Spleen (tissue), 11 donors: ENCODE measurements around the gene SEC61A2. TPM values are rescaled to one million over a fixed set of nuclear protein-coding genes. Genes with fewer than 3 reads are reported as not detected.
A peak's percentile ranks its signal among the peaks of the same experiment; 100 is the strongest.

Source experiments
- DNase-seq: peaks from one replicate; pipeline ENCODE4 v3.0.0-alpha.2; 2020
- H3K27ac ChIP-seq, 8 donors: fragments of 200-600 bp; sonication (generic) in 7 of 8; 1 replicate in 4 of 8; 2 replicates in 4 of 8; pipeline versions ENCODE4 v1.5.0 to v1.8.0; 2016 to 2021; ENCODE audit warnings: inconsistent platforms in 4 of 8, mild to moderate bottlenecking in 4 of 8, moderate library complexity in 1 of 8
- H3K27me3 ChIP-seq, 7 donors: fragments of 200-600 bp; sonication (generic) in 6 of 7; replicated peaks in 1 of 7; 1 replicate in 4 of 7; 2 replicates in 3 of 7; pipeline versions ENCODE4 v1.5.0 to v1.8.0; 2016 to 2021; ENCODE audit warnings: inconsistent platforms in 3 of 7, mild to moderate bottlenecking in 1 of 7
- H3K36me3 ChIP-seq, 6 donors: fragments of 200-600 bp; sonication (generic) in 5 of 6; 1 replicate in 4 of 6; 2 replicates in 2 of 6; pipeline versions ENCODE4 v1.5.0 to v1.8.0; 2016 to 2021; ENCODE audit warnings: inconsistent platforms in 2 of 6
- H3K4me1 ChIP-seq, 6 donors: fragments of 200-600 bp; sonication (generic) in 5 of 6; 1 replicate in 3 of 6; 2 replicates in 3 of 6; pipeline versions ENCODE4 v1.5.0 to v1.8.0; 2016 to 2021; ENCODE audit warnings: inconsistent platforms in 3 of 6
- H3K4me3 ChIP-seq, 8 donors: fragments of 200-600 bp; sonication (generic) in 7 of 8; 1 replicate in 4 of 8; 2 replicates in 4 of 8; pipeline versions ENCODE4 v1.5.0 to v1.8.0; 2016 to 2021; ENCODE audit warnings: inconsistent platforms in 4 of 8, mild to moderate bottlenecking in 4 of 8, moderate library complexity in 2 of 8
- H3K9me3 ChIP-seq, 8 donors: fragments of 200-600 bp; sonication (generic) in 7 of 8; 1 replicate in 4 of 8; 2 replicates in 4 of 8; pipeline versions ENCODE4 v1.5.0 to v1.8.0; 2016 to 2021; ENCODE audit warnings: inconsistent platforms in 4 of 8
- POLR2A ChIP-seq, 3 donors: fragments of 450-650 bp; IDR thresholded peaks; one replicate each; pipeline ENCODE4 v1.5.1; 2017; ENCODE audit warnings: antibody characterized with exemption in 3 of 3, mild to moderate bottlenecking in 1 of 3
- POLR2AphosphoS5 ChIP-seq, 3 donors: sonication (generic); formaldehyde crosslinking; IDR thresholded peaks; one replicate each; pipeline ENCODE4 v1.5.1; 2017; ENCODE audit warnings: antibody characterized with exemption in 3 of 3
- WGBS, 5 donors: extraction: QIAGEN DNeasy Blood & Tissue Kit in 3 of 5; methylation state at CpG; one replicate each; pipeline versions ENCODE4 v1.1.5 to v1.1.7; 2013 to 2018; 5-methylcytosine and 5-hydroxymethylcytosine counted together
- intact Hi-C: fragments of 100-400 bp; cut with DNase I; formaldehyde crosslinking; loops from one replicate; pipeline ENCODE4 v1.15.0; 2023; ENCODE audit warnings: low total_unique reads
- polyA plus RNA-seq, 3 donors: library from polyadenylated mRNA; stranded (reverse); fragments of 200-250 nt; gene quantifications; one replicate each; pipeline ENCODE4 v1.2.1, GENCODE V29; 2013
- total RNA-seq, 7 donors: library from RNA; depleted of rRNA in 3 of 7; stranded (reverse); fragments of >200 nt in 3 of 7; fragmentation: NEBNext Ultra II Directional in 4 of 7; extraction: Animal tissue kit (Norgen Biotek cat#: 25700) in 4 of 7; gene quantifications; one replicate each; pipeline versions ENCODE4 v1.1.0 to v1.2.1, GENCODE V29; 2016 to 2021
- TF ChIP-seq, protein P1 (sequence below), 11 experiments: fragments of 200-600 bp in 7 of 11; fragments of 450-650 bp in 4 of 11; sonication (generic) in 4 of 11; IDR thresholded peaks in 8 of 11; conservative IDR thresholded peaks in 3 of 11; 1 replicate in 7 of 11; 2 replicates in 4 of 11; pipeline versions ENCODE4 v1.4.0 to v1.8.0; 2016 to 2021; ENCODE audit warnings: antibody characterized with exemption in 11 of 11, inconsistent platforms in 4 of 11, mild to moderate bottlenecking in 1 of 11
- donor health status: healthy with polysubstance abuse.
- donor health status: DM: no; HTN: no; CAD: no; lungs with moderate emphysema.
- donor health status: DM: no; HTN: no; CAD: no.
- donor health status: Bipolar disorder and iron deficiency.
- donor health status: healthy.
- donor health status: DM: no; HTN: no; CAD: no.
- donor health status: DM: yes; HTN: yes; CAD: no.

The SEC61A2 gene
- total and polyA plus RNA-seq, 10 donors: 2.7 to 14.6 (median 8.3) TPM

GRCh38 chr10:12198156-12198555 is 68.7 kb downstream of the SEC61A2 start:
- H3K27me3 ChIP-seq: no peaks in the 10 kb centered on the region
- WGBS, 5 donors: 69 to 89% (median 83%) methylated on average over 2 of the region's 2 CpGs
- no peak for DNase-seq
- H3K4me3 ChIP-seq: peak overlapping the region in 1 of 8 donors; percentile 77
- TF ChIP-seq, protein P1, sequence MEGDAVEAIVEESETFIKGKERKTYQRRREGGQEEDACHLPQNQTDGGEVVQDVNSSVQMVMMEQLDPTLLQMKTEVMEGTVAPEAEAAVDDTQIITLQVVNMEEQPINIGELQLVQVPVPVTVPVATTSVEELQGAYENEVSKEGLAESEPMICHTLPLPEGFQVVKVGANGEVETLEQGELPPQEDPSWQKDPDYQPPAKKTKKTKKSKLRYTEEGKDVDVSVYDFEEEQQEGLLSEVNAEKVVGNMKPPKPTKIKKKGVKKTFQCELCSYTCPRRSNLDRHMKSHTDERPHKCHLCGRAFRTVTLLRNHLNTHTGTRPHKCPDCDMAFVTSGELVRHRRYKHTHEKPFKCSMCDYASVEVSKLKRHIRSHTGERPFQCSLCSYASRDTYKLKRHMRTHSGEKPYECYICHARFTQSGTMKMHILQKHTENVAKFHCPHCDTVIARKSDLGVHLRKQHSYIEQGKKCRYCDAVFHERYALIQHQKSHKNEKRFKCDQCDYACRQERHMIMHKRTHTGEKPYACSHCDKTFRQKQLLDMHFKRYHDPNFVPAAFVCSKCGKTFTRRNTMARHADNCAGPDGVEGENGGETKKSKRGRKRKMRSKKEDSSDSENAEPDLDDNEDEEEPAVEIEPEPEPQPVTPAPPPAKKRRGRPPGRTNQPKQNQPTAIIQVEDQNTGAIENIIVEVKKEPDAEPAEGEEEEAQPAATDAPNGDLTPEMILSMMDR (IDR thresholded peaks at IDR 0.05 in 8 of 11, conservative IDR thresholded peaks at IDR 0.05 in 3 of 11): no peak
- TF ChIP-seq POLR2AphosphoS5 (IDR thresholded peaks at IDR 0.05): no peak
- TF ChIP-seq POLR2A (IDR thresholded peaks at IDR 0.05): no peak
- H3K27ac ChIP-seq: peak overlapping the region in 3 of 8 donors; percentile 51 to 97 (median 96)
- H3K9me3 ChIP-seq: no peaks in the 10 kb centered on the region
- intact Hi-C loops: no loop called here
- H3K4me1 ChIP-seq: peaks cover 15 to 91% (median 51%) of the 10 kb centered on the region in 6 donors
- H3K36me3 ChIP-seq: peaks cover 0 to 50% (median 22%) of the 10 kb centered on the region in 6 donors

DNA sequence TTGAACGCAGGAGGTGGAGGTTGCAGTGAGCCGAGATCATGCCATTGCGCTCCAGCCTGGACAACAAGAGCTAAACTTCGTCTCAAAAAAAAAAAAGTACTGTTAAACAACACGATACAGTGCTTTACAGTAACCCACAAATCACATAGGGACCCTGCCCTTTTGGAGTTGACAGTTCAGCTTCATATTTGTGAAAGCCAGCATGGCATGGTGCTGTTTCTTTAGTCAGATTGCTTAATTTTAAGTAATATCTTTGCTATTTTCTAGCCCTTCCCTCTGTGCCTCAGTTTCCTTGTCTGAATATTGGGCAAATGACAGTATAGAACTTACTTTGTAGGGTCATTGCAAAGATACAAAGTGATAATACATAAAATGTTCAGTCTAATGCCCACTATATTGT is 71.4 kb downstream of the SEC61A2 start:
- WGBS, 5 donors: 95 to 98% (median 96%) methylated on average over 5 of the region's 5 CpGs
- H3K27ac ChIP-seq: no peak overlapping the region
- TF ChIP-seq POLR2A (IDR thresholded peaks at IDR 0.05): no peak
- no peak for TF ChIP-seq POLR2AphosphoS5 (IDR thresholded peaks at IDR 0.05)
- TF ChIP-seq, protein P1 (IDR thresholded peaks at IDR 0.05 in 8 of 11, conservative IDR thresholded peaks at IDR 0.05 in 3 of 11): no peak
- no peak overlapping the region for H3K4me3 ChIP-seq
- intact Hi-C loops: no loop called here
- peaks cover 0 to 77% (median 28%) of the 10 kb centered on the region in 6 donors for H3K36me3 ChIP-seq
- H3K27me3 ChIP-seq: no peaks in the 10 kb centered on the region
- no peak for DNase-seq
- no peaks in the 10 kb centered on the region for H3K9me3 ChIP-seq
- peaks cover 15 to 69% (median 33%) of the 10 kb centered on the region in 6 donors for H3K4me1 ChIP-seq

- H3K4me1 ChIP-seq: peaks cover 15 to 66% (median 32%) of the 10 kb centered on the region in 6 donors
- DNase-seq: no peak
- no peak overlapping the region for H3K4me3 ChIP-seq
- no peaks in the 10 kb centered on the region for H3K9me3 ChIP-seq
- H3K36me3 ChIP-seq: peaks cover 0 to 84% (median 28%) of the 10 kb centered on the region in 6 donors
- TF ChIP-seq POLR2AphosphoS5 (IDR thresholded peaks at IDR 0.05) (no peak), POLR2A (IDR thresholded peaks at IDR 0.05) (no peak)
- TF ChIP-seq, protein P1 (IDR thresholded peaks at IDR 0.05 in 8 of 11, conservative IDR thresholded peaks at IDR 0.05 in 3 of 11): no peak
- 39 to 67% (median 64%) methylated on average over 3 of the region's 3 CpGs for WGBS, 5 donors
- intact Hi-C loops: no loop called here
- no peak overlapping the region for H3K27ac ChIP-seq
- no peaks in the 10 kb centered on the region for H3K27me3 ChIP-seq
Measured at GRCh38 chr10:12201543-12201942, 72.1 kb downstream of the SEC61A2 start.

DNA sequence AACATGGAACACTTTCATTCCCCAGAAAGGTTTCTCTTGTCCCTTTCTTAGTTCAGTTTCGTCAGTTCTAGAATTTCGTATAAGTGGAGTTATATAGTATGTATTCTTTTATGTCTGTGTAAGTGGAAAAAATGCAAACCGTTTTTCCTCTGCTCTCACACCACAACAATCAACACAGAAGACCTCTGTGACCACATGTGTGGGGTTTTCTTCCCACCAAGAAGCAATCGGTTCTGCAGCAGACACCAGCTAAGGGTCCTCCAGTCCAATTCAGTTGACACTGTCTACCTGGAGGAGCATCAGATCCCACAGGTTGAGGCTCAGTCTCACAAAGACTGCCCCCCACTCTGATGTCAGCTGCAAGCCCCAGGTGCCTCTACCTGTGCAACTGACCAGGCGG is 72.7 kb downstream of the SEC61A2 start:
- Histone ChIP-seq H3K4me3 (no peak overlapping the region), H3K9me3 (no peaks in the 10 kb centered on the region), H3K27me3 (no peaks in the 10 kb centered on the region), H3K27ac (no peak overlapping the region), H3K36me3 (peaks cover 0 to 91% (median 28%) of the 10 kb centered on the region in 6 donors), H3K4me1 (peaks cover 9 to 59% (median 25%) of the 10 kb centered on the region in 6 donors)
- WGBS, 5 donors: 58 to 74% (median 65%) methylated on average over 4 to 5 of the region's 5 CpGs
- intact Hi-C loops: no loop called here
- DNase-seq: no peak
- TF ChIP-seq POLR2AphosphoS5 (IDR thresholded peaks at IDR 0.05) (no peak), POLR2A (IDR thresholded peaks at IDR 0.05) (no peak)
- TF ChIP-seq, protein P1 (IDR thresholded peaks at IDR 0.05 in 8 of 11, conservative IDR thresholded peaks at IDR 0.05 in 3 of 11): no peak
